HEK293 (cell line): ENCODE measurements around the gene CAPN13.

ENCODE experiments used
- CTCF ChIA-PET: fragments of 350-600 bp; formaldehyde crosslinking; extraction: SDS; loops from one replicate; lab custom pipeline; 2021; ENCODE audit warnings: antibody characterized with exemption; lab: Yijun Ruan, JAX
- POLR2A ChIA-PET: fragments of 300-600 bp; formaldehyde crosslinking; extraction: SDS; loops from one replicate; lab custom pipeline; 2020; ENCODE audit warnings: antibody characterized with exemption, inconsistent platforms; lab: Yijun Ruan, JAX
- H3K27ac ChIP-seq: fragments of 200-500 bp; sonication (Bioruptor generic); 2 replicates; pipeline ENCODE4 v1.5.1; 2014; ENCODE audit warnings: low read depth, low read length, control low read depth, inconsistent platforms; ENCODE audit errors: extremely low read depth
- H3K36me3 ChIP-seq, 2 experiments: fragments of 200-500 bp in 1 of 2; sonication (Bioruptor generic) in 1 of 2; 1 replicate in 1 of 2; 2 replicates in 1 of 2; pipeline ENCODE4 v1.5.1; 2014 to 2017; ENCODE audit warnings: inconsistent platforms in 2 of 2, low read length in 2 of 2; ENCODE audit not compliant: control insufficient read depth in 2 of 2, insufficient read depth in 1 of 2
- H3K4me1 ChIP-seq: fragments of 200-500 bp; sonication (Bioruptor generic); 2 replicates; pipeline ENCODE4 v1.5.1; 2014; ENCODE audit warnings: mild to moderate bottlenecking, low read length, inconsistent platforms; ENCODE audit not compliant: control insufficient read depth, insufficient read depth
- H3K4me3 ChIP-seq: 2 replicates; pipeline ENCODE4 v1.5.1; 2011; ENCODE audit warnings: low read depth, mild to moderate bottlenecking, control low read depth, low read length, moderate library complexity
- H3K9me3 ChIP-seq: fragments of 200-500 bp; sonication (Bioruptor generic); 2 replicates; pipeline ENCODE4 v1.5.1; 2014; ENCODE audit warnings: low read depth, low read length, inconsistent platforms; ENCODE audit not compliant: control insufficient read depth, insufficient read depth
- ELK4 ChIP-seq: IDR thresholded peaks from 2 replicates; pipeline ENCODE4 v1.6.1; 2011; ENCODE audit warnings: mild to moderate bottlenecking, low read depth, low read length, borderline replicate concordance
- GLI2 ChIP-seq: fragments of 450-650 bp; formaldehyde crosslinking; IDR thresholded peaks from 2 replicates; pipeline ENCODE4; 2017; ENCODE audit warnings: missing biosample characterization, missing genetic modification characterization, low read depth, borderline replicate concordance
- MEIS1 ChIP-seq: sonication (generic); formaldehyde crosslinking; IDR thresholded peaks from 2 replicates; pipeline ENCODE4 v1.8.1; 2022; ENCODE audit warnings: missing genetic modification reagents, mild to moderate bottlenecking, borderline replicate concordance
- OVOL3 ChIP-seq: fragments of 450-650 bp; formaldehyde crosslinking; IDR thresholded peaks from 2 replicates; pipeline ENCODE4 v1.5.1; 2016; ENCODE audit warnings: missing biosample characterization, missing genetic modification characterization
- ZNF112 ChIP-seq: fragments of 450-650 bp; formaldehyde crosslinking; IDR thresholded peaks from 2 replicates; pipeline ENCODE4 v1.5.0; 2017; ENCODE audit warnings: missing biosample characterization, missing genetic modification characterization
- ZNF138 ChIP-seq: fragments of 450-650 bp; formaldehyde crosslinking; IDR thresholded peaks from 2 replicates; pipeline ENCODE4 v1.5.1; 2016; ENCODE audit warnings: missing biosample characterization, missing genetic modification characterization, borderline replicate concordance
- ZNF157 ChIP-seq: fragments of 450-650 bp; formaldehyde crosslinking; IDR thresholded peaks from 2 replicates; pipeline ENCODE4 v1.5.1; 2016; ENCODE audit warnings: missing biosample characterization, missing genetic modification characterization
- ZNF184 ChIP-seq: fragments of 450-650 bp; IDR thresholded peaks from 2 replicates; pipeline ENCODE4 v1.5.1; 2018; ENCODE audit warnings: missing biosample characterization, mild to moderate bottlenecking, missing genetic modification characterization
- ZNF362 ChIP-seq: fragments of 450-650 bp; formaldehyde crosslinking; IDR thresholded peaks from 2 replicates; pipeline ENCODE4 v1.5.1; 2016; ENCODE audit warnings: missing biosample characterization, missing genetic modification characterization
- ZNF394 ChIP-seq: fragments of 450-650 bp; formaldehyde crosslinking; IDR thresholded peaks from 2 replicates; pipeline ENCODE4 v1.5.1; 2016; ENCODE audit warnings: missing biosample characterization, missing genetic modification characterization, mild to moderate bottlenecking, moderate library complexity, borderline replicate concordance

The CAPN13 gene

GRCh38 chr2:30675758-30676157 lies 131.5 kb downstream of the CAPN13 start (continued):
- no peak for TF ChIP-seq ZNF362 (tag by site-specific recombination)
- no peak for TF ChIP-seq ZNF157 (tag by site-specific recombination)
- no peak for TF ChIP-seq ZNF394 (tag by site-specific recombination)

- H3K4me3 ChIP-seq, result no peak overlapping the region
- TF ChIP-seq MEIS1 (CRISPR knock-in tag) (no peak), ZNF138 (tag by site-specific recombination) (no peak), ZNF112 (no peak), ZNF184 (tag by site-specific recombination) (no peak), OVOL3 (tag by site-specific recombination) (no peak), GLI2 (no peak), ELK4 (no peak)
- no peaks in the 10 kb centered on the region for H3K36me3 ChIP-seq
- ChIA-PET CTCF (no interaction called here), POLR2A (no interaction called here)
- H3K4me1 ChIP-seq, result no peaks in the 10 kb centered on the region
- no peak overlapping the region for H3K27ac ChIP-seq
- H3K9me3 ChIP-seq, result no peaks in the 10 kb centered on the region
These were observed 134.1 kb downstream of the CAPN13 start for GRCh38 chr2:30673127-30673526.
